NCI-H187 treated with DMSO at 0.1 percent for 48 hours (cell line): ENCODE measurements around the gene PKN2.

Experiments
- DNase-seq: peaks from one replicate; lab custom pipeline; 2025; lab: John Stamatoyannopoulos, UW

The PKN2 gene

DNA sequence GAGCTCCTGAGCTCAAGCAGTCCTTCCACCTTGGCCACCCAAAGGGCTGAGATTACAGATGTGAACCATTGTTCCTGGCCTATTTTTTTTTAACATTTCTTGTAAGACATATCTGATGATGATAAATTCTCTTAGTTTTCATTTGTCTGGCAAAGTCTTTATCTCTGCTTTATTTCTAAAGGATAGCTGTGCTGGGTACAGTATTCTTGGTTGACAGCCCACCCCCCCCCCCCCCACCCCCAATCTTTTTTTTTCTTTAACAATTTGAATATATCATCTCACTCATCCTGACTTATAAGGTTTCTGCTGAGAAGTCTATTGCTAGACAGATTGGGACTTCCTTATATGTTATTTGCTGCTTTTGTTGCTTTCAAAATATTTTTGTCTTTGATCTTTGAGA lies 51.3 kb downstream of the PKN2 start:
- DNase-seq: no peak

DNA sequence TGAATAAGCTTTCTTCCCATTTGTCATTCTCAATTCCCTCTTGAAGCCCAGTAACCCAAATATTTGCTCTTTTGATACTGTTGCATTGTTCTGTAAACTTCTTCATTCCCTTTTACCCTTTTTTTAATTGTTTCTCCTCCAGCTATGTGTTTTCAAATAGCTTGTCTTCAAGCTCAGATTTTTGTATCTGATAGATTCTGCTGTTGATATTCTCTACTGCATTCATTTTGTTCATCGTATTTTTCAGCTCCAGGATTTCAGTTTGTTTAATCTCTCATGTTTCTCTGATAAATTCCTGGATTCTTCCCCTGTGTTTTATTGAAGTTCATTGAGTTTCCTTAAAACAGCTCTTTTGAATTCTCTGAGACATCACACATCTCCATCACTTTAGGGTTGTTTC lies 51.8 kb downstream of the PKN2 start:
- no peak for DNase-seq

DNA sequence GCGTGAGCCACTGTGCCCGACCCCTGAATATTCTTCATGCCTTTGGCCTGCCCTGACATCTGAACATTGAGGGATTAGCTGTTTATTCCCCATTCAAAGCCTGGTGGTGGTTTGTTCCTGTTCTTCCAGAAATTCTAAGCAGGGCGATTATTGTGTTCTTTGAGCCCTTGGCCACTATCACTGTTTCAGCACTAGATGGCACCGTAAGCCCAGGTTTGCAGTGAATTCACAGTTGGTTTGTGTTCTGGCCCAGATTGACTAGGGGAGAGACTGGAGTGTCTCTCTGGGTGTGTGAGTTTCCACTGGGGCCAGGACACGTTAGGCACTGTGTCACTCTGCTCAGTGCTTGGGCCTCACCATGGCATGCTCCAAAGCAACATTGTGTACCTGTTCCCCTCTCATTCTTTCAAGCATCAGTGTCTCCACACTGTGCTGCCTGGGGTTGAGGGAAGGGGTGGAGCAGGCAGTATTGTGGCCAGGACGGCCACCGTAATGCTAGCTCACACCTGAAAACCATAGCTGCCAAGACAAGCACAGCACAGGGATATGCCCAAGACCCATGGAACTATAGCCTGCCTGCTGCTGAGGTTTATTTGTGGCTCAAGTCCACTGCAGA lies 52.7 kb downstream of the PKN2 start:
- no peak for DNase-seq

DNA sequence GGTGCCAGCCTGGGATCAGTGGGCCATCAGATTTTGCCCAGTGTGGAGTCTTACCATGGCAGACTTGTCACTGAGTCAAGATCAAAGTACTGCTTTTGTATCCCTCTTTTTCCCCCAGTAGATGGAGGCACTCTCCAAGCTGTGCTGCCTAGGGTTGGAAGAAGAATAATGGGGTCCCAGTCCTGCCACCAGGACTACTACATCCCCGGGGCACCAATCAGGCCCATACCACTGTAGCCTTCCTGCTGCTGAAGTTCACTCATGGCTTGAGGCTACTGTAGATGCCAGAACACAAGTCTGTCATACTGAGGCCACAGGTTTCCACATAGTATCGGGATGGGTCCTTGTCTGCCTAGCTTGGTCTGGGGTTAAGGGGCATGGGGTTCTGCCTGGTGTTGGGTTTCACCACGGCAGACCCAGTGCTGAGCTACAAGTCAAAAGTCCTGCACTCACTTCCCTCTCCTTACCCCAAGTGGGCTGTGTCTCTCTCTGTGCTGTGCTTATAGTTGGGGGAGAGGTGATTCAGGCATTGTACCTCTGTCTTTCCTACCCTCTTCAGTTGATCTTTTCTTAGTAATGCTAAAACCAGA lies 53.4 kb downstream of the PKN2 start:
- no peak for DNase-seq

DNA sequence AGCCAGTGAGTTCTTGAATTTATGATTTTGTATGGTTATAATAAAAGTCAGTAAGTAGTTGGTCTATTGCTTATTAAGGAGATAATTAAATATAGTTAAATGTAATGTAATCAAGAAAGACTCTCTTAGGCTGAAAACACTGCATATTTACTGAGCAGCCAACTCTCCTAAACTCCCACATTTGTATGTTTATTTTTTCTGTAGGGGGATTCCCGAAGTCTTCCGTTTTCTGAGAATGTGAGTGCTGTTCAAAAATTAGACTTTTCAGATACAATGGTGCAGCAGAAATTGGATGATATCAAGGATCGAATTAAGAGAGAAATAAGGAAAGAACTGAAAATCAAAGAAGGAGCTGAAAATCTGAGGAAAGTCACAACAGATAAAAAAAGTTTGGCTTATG lies 56.7 kb downstream of the PKN2 start:
- no peak for DNase-seq

DNA sequence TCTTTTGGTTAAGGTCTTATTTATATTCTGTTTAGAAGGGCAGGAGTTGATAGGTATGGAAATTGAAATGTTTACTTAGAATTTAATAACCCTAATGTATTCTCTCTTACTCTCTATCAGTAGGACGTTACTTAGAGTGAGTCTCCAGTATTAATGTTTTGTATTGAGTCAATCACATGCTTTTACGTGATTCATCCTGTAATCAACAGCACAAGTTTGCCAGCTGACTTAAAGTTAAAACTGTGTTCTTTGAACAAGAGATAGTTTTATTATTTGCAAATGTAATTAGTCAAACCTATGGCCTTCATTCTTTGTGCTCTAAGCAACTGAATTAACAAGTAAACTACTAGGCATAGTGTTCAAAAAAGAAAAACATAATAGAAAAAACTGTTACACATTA lies 57.3 kb downstream of the PKN2 start:
- no peak for DNase-seq

DNA sequence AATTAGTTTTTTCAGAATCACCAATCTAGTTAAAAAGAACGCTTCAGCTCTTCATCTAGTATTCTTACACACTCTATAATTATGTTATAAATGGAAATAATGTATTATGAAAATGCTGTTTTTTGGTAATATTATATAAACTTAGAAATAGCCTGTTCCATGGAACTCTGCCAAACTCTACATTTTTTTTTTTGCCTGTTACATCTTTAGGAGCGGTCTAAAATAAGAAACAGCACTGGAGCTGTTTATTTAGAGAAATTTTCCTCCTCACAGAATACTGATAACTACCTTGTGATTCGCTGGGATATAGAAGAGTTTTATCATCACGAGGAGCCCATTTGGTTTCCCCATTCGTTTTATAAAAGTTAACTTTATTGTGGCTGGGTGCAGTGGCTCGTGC lies 58.5 kb downstream of the PKN2 start:
- no peak for DNase-seq

DNA sequence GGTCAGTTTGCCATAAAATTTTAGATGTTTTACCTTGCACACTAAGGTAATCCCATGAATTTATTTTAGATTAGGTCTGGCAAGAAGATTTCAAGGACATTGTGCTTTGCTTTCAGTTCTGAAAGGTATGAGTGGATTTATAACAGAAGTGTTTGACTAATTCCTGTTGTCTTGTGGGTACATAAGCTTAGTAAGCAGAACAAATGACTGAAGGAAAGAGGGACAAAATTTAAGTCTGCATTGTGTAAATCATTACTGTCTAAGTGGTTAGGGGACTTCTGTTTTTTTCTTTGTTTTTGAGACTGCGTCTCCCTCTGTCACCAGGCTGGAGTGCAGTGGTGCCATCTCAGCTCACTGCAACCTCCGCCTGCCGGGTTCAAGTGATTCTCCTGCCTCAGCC lies 60.1 kb downstream of the PKN2 start:
- no peak for DNase-seq

DNA sequence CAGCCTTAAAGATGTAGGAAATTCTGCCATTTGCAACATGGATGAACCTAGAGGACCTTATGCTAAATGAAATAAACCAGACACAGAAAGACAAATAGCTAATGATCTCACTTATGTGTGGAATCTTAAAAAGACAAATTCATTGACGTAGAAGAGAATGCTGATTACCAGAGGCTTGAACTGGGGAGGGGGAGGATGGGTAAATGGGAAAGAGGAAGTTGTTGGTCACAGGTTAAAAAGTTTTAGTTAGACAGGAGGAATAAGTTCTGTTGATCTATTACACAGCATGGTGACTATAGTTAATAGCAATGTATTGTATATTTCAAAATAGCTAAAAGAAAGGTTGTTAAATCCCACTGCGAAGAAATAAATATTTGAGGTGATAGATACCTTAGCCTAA lies 62.8 kb downstream of the PKN2 start:
- no peak for DNase-seq

DNA sequence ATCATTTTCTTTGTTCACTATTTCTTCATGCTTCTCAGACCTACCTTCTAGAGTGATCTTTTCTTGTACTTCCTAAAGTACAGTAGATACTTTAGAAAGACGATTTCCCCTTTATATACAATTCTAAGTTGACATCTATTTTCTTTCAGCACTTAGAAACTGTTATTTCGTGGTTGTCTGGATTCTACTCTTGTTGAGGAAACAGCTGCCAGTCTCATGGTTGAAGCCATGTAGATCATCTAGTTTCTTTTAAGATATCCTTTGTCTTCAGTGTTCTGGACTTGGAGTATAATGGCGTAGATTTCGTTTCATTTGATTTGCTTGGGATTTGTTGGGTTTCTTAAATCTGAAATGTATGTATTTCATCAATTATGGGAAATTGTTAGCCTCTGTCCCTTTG lies 67.6 kb downstream of the PKN2 start:
- DNase-seq: no peak

DNA sequence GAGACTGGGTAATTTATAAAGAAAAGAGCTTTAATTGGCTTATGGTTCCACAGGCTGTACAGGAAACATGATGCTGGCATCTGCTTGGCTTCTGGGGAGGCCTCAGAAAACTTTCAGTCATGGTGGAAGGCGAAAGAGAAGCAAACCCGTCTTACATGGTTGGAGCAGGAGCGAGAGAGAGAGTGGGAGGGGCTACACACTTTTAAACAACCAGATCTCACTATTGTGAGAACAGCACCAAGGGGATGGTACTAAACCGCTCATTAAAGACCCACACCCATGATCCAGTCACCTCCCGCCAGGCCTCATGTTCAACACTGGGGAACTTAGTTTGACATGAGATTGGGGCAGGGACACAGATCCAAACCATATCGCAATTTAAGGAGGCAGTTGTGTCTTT lies 69.4 kb downstream of the PKN2 start:
- no peak for DNase-seq

DNA sequence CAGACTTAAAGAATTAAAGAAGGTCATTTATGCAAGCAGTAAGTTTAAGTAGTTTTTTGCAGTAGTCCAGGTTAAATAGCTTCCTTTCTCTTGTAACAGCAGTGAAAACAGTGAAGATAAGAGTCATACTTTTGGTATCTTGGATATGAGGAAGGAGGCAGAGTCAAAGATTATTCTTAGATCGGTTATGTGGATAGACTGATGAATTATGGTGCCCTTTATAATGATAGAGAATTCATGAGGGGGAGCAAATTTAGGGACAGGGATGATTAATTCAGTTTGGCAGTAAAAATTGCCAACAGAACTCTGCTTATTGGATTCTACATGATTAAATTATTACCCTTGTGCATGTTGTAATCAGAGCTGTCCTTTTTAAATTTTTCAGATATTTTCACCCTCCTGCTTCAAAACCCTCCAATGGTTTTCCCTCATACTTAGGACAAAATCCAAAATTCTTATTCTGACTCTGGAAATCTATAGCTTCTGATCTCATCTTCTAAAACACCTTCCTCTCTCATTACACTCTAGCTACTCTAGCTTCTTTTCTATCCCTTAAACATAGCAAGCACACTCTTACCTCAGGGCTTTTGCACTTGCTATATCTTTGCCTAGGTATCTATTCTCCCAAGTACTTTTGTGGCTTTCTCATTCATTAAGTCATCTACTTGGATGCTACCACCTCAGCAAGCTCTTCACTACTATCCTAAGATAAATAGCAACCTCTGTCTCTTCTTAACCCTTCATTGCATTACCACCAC lies 79.8 kb downstream of the PKN2 start:
- no peak for DNase-seq

DNA sequence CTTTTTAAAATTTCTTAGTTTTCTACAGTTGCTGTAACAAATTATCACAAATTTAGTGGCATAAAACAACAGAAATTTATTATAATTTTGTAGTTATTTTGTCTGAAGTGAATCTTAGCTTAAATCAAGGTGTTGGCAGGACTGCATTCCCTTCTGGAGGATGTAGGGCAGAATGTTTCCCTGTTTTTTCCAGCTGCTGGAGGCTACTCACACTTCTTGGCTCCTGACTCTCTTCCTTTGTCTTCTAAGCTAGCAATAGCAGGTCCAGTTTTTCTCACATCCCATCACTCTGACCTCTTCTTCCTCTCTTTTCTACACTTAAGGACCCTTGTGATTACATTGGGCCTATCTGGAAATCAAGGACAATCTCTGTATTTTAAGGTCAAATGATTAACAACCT lies 84.1 kb downstream of the PKN2 start:
- no peak for DNase-seq

DNA sequence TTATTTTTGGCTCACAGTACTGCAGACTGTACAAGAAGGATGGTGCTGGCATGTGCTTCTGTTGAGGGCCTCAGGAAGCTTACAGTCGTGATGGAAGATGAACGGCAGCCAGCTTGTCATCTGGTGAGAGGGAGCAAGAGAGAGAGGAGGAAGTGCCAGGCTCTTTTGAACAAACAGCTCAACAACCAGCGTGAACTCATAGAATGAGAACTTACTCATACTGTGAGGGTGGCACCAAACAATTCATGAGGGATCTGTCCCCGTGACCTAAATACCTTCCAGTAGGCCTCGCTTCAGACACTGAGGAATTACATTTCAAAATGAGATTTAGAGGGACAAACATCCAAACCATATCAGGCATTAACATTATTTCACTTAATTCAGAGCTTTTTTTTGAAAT lies 84.7 kb downstream of the PKN2 start:
- DNase-seq: no peak

DNA sequence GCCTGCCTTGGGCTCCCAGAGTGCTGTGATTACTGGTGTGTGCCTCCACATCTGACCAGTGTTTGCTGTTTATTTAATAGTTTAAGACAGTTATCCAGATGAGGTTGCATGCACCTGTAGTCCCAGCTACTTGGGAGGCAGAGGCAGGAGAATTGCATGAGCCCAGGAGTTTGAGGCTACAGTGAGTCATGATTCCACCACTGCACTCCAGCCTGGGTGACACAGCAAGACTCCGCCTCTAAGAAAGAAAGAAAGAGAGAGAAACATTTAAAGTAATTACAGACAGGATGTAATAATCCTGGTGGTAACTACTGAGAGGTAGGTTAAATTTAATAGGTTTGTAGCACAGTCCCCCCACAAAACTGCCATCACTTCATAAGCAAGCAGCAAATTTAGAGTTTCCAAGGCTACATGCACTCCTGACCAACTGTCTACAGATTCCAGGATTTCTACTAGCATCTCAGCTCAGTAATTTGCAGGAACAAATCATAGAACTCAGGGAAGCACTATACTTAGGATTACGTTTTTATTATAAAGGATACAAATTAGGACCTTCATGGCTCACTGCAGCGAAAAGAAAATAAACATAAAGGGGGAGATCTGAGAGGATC lies 89.6 kb downstream of the PKN2 start:
- DNase-seq: no peak

DNA sequence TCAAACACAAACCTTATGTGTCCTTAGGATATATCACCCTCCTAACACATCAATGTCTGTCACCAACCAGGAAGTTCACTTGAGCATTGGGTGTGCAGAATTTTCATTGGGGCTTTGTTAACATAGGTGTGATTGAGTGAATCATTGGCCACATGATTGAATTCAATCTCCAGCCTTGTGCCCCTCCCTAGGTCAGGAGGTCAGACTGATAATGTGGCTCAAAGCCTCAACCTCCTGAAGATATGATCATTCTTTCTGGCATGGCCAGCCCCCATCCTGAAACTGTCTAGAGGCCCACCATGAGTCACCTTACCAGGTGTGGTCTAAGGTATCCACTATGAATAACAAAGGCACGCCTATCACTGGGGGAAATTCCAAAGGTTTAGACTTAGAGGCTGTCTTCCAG lies 90.1 kb downstream of the PKN2 start:
- no peak for DNase-seq

DNA sequence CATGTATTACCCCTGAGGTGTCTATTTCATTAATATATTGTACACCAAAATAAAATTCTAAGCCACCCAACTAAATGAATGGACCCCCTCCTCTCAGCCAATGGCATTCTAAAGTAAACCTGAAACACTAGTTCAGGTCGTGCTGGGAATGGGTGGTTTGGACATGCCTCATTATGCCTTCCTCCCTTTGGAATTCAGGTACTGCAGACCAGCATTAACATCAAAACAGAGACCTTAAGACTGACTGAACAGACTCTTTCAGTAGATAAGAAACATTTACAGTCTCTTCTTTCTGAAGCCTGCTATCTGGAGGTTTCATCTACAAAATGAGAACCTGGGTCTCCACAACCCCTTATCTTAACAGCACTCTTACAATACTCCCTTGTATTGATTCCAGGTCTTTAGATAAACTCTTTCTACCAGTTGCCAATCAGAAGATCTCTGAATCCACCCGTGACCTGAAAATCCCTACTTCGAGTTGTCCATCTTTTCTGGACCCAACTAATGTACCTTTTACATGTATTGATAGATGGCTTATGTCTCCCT lies 93.6 kb downstream of the PKN2 start:
- DNase-seq: no peak

DNA sequence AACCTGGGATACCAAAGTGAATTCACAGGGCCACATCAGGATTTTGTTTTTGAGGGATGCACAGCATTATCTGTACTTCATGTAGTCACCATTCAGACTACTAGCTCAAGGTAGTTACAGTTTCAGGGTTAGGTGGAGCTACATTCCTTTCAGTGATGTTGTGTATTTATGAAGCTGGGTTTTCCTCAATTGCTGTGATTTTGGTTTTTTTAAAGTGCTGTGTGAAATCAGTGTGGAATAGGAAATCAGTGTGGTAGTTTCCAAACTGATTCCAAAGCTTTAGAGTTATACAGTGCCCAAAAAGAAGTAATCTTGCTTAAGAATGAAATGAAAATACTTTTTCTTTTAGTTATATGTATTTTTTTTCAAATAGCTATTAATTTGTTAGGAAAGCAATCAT lies 95.8 kb downstream of the PKN2 start:
- DNase-seq: no peak

DNA sequence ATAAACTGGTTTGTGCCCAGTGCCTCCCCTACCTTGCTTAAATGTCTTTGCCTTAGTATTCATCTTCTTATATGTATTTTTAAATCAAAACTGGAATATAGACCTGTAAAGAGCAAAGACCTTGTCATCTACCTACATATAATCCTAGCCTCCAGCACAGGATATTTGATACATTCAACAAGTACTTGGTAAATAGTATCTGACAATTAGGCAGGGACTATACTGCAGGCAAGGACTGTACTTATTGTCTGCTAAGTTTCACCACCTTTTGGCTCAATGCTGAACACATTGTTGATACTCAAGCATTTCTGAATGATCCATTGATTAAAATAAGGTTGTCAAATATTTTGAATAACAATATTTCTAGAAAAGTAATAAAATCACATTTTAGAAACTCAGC lies 96.4 kb downstream of the PKN2 start:
- no peak for DNase-seq

DNA sequence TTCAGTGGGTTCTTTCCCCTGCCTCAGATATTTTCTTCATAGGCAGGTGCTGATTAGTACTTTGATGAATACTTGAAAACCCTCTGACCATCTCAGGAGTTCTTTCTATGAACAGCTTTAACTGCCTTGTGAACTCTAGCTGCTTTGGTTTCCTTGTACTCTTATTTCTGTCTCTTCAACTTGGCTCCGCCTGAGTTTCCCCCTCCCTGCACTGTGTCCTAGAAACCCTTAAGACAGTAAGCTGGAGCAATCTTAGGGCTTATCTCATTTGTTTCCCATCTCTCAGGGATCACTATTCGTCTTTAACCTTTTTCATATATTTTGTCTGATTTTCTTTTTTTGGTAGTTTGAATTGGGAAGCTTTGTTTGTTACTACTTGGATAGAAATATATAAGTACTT lies 99.1 kb downstream of the PKN2 start:
- DNase-seq: no peak

DNA sequence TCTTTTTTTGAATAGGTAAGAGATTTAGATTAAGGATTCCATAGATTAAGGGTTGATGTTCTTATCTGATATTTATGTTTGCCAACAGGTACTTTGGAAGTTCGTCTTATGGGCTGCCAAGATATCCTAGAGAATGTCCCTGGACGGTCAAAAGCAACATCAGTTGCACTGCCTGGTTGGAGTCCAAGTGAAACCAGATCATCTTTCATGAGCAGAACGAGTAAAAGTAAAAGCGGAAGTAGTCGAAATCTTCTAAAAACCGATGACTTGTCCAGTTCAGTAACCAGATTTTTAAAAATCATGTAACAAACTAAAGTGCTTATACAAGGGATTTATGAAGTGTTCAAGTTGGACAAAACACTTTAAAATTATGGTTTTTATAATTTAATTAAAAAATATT lies 100.5 kb downstream of the PKN2 start:
- no peak for DNase-seq

DNA sequence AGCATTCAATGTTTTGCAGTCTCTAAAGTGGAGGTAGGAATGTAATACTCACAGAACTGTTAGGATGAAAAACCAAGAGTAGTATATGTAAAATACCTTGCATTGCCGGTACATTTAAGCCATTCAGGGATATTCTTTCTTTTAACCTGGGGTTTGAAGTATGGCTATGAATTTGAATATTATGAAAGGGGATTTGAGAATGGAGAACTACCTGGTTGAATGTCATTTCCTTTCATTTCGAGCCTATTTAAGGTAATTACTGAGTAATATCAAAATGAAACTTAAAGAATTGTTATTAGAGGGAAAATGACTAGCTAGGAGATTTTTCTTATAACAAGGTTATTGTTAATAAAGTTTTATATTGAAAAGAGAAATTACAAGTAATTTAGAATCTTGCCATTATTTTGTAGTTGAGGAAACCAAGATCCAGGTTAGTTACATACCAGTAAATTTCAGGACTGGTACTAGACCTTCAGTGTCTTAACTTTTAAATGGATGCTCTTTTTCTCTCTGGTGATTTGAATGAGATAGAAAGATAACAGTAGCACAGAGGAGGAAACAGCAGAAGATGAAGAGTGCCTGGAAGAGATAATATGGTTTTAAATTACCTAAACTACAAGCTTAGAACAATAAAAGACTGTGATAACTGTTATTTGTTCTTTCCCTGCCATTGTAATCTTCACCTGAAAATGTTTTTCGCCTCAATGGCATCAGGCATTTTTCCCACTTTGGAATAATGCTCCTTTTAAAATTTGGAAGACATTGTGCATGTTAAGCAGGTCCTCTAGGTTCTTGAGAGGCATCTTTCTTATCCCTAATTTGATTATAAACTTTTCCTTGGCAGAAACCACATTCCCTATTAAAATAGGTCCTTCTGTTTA lies 103.2 kb downstream of the PKN2 start:
- no peak for DNase-seq
